ENCODE results near the gene EIF4E2. TPM values are rescaled to one million over a fixed set of nuclear protein-coding genes. Genes with fewer than 3 reads are reported as not detected.
"Not testable (repeated sequence)": the region's sequence is repeated elsewhere in the genome, so short reads cannot be mapped to it uniquely, and the experiment has no call there.

EIF4E2 gene
- total RNA-seq, 1 donor from 2014 or later, result 60.0 TPM

DNA sequence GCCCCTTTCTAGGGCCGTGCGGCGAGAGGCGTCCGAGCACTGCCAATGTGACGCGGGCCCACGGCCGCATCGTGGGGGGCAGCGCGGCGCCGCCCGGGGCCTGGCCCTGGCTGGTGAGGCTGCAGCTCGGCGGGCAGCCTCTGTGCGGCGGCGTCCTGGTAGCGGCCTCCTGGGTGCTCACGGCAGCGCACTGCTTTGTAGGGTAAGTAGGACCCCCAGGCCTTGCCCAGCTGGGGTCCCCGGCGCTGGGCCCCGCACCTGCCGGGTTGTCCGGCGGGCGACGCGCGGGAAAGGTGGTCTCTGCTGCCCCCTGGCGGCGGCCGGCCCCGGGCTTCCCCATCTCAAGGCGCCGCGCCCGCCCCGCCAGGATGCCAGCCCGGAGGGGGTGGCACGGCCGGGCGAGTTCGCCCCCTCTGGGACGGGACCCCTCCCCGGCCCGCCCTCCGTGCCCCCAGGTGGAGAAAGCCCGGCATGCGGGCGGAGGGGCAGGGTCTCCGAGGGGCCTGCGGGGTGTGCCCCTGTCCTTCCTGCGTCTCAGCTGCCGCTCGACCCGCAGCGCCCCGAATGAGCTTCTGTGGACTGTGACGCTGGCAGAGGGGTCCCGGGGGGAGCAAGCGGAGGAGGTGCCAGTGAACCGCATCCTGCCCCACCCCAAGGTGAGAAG, 28.4 kb upstream of the EIF4E2 start:
- no peak for DNase-seq (ENCODE audit: low read depth)

DNA sequence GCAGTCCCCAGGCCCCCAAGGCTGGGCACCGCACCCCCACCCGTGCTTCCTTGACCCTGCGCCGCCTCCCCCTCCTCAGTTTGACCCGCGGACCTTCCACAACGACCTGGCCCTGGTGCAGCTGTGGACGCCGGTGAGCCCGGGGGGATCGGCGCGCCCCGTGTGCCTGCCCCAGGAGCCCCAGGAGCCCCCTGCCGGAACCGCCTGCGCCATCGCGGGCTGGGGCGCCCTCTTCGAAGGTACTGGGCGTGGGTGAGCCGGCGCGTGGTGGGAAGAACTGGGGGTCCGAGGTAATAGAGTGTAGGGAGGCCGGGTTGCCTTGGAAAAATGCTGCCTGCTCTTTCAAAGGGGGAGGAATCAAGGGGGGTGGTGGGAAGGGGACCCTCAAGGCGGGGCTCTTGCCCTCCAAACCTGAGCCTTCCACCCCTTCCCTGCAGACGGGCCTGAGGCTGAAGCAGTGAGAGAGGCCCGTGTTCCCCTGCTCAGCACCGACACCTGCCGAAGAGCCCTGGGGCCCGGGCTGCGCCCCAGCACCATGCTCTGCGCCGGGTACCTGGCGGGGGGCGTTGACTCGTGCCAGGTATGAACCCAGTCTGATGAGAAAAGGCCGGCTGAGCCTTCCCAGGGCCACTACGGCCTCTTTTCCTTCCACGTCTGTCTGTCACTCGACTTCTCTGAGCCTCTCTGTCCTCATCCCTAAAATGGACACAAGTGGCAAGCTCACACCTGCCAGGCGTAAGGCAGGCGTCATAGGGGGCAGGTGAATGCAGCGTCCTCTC, 27.7 kb upstream of the EIF4E2 start:
- no peak for DNase-seq (ENCODE audit: low read depth)

DNA sequence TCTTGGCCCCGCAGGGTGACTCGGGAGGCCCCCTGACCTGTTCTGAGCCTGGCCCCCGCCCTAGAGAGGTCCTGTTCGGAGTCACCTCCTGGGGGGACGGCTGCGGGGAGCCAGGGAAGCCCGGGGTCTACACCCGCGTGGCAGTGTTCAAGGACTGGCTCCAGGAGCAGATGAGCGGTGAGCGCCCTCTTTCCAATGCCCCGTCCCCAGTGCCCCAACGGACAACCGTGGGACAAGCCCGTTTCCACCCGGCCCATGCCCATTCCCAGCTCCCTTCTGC, 27.1 kb upstream of the EIF4E2 start:
- DNase-seq (ENCODE audit: low read depth), result no peak

DNA sequence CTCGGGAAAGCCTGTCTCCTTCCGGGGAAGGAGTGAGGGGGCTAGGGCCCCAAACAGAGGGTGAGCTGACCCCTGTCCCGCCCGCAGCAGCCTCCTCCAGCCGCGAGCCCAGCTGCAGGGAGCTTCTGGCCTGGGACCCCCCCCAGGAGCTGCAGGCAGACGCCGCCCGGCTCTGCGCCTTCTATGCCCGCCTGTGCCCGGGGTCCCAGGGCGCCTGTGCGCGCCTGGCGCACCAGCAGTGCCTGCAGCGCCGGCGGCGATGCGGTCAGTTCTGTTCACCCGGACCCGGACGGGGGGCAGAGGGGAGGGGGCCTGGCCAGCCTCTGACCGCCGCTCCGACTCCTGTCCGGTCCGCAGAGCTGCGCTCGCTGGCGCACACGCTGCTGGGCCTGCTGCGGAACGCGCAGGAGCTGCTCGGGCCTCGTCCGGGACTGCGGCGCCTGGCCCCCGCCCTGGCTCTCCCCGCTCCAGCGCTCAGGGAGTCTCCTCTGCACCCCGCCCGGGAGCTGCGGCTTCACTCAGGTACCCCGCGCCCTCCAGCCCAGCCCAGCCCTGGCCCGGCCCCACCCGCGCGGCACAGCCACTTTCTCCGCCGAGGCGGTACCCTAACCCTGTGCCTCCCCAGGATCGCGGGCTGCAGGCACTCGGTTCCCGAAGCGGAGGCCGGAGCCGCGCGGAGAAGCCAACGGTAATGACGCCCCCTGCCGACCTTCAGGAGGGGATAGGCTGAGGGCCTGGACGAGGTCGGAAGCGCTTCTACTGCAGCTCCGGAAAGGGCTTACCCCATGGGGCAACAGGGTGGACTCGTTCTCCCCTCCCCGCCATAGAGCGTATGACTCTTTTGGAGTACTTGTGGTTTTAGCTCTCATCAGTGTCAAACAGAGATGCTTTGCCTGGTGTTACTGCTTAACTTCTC, 26.5 kb upstream of the EIF4E2 start:
- no peak for DNase-seq (ENCODE audit: low read depth)

DNA sequence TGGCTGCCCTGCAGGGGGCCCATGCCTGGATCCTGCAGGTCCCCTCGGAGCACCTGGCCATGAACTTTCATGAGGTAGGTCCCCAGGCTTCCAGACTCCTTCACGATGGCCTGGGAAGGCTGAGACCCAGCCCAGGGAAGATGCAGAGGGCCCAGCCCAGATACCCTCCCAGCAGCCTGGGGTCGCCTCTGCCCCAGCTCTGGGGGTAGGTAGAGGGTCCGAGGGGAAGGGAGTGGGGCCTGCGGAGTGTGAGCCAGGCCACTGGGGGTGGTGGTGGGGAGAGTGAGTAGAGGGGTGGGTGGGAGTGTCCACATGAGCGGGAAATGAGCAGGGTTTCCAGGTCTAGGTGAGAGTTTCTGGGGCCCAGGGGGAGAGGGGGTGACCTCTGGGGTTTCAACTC, 25.7 kb upstream of the EIF4E2 start:
- no peak for DNase-seq (ENCODE audit: low read depth)

DNA sequence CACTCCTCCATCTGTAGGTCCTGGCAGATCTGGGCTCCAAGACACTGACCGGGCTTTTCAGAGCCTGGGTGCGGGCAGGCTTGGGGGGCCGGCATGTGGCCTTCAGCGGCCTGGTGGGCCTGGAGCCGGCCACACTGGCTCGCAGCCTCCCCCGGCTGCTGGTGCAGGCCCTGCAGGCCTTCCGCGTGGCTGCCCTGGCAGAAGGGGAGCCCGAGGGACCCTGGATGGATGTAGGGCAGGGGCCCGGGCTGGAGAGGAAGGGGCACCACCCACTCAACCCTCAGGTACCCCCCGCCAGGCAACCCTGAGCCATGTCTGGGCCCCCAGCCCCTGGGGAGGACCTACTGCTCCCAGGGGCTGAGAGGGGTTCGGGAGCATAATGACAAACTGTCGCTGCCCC, 25.3 kb upstream of the EIF4E2 start:
- DNase-seq (ENCODE audit: low read depth), result no peak

DNA sequence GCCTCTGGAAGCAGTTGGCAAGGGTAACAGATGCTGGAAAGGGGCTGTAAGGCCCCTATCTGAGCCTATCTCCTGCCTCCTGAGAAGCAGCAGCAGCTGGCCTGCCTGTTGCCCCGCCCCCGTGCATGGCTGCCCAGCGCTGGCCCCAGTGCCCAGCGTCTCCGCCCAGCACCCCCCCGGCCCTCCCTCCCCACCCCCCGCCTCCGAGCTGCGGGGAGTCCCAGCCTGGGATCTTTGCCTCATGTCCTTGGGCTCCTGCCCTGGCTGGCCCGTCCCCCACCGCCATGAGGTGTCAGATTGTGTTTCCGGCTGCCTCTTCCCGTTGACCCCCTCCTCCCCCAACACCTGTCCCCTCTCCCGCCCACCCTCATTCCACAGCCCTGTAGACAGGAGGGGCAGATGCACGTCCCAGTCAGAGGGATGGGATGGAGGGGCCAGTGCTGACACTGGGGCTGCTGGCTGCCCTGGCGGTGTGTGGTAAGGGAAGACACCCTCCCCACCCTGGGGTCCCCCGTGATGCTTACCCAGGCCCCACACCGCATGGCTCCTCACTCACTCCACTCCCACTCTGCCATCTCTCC, 24.6 kb upstream of the EIF4E2 start, which contains the start of gene CHRND:
Gene CHRND (plus strand): TSS at position 370 of the 581 bp plus-strand sequence. CDS start 56 bp downstream, at position 426.
- DNase-seq (ENCODE audit: low read depth), result no peak

DNA sequence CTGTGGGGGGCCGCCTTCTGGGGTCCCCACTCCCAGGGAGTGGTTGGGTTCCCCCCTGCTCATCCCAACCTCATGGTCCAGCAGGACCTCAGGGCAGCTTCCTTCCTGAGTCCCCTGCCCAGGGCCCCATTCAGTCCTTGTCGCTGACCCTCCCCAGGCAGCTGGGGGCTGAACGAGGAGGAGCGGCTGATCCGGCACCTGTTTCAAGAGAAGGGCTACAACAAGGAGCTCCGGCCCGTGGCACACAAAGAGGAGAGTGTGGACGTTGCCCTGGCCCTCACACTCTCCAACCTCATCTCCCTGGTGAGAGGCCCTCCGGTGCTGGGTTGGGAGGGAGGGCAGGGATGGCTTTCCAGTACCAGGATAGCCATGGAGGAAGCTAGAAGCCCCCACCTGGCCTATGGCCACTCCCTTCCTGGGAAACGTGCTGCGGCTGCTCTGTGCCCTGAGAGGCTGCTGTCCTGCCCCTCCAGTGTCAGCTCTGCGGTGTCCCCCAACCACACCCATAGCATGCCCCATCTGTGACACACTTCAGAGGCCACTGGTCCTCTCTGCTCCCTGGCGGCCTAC, 24.0 kb upstream of the EIF4E2 start:
- no peak for DNase-seq (ENCODE audit: low read depth)

DNA sequence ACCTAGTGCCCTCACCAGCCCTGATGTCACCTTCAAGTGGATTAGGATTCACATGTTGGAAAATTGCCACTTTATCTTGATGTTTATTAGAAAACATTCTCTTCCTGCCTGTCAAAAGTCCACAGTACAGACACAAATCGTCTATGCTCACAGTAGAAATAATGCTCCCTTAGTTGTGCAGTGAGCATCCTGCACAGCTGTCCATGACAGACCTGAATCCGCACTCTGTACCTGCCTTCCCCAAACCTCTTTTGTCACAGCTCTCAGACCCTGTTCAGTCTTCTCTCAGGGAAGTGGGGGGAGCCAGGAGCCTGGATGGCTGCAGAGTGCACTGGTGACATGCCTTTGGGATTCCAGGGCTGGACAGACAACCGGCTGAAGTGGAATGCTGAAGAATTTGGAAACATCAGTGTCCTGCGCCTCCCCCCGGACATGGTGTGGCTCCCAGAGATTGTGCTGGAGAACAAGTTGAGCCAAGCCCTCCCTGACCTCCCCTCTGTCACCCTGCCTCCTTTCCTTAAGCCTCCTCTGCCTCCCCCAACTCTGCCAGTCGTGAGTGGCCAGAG, 22.5 kb upstream of the EIF4E2 start:
- no peak for DNase-seq (ENCODE audit: low read depth)

DNA sequence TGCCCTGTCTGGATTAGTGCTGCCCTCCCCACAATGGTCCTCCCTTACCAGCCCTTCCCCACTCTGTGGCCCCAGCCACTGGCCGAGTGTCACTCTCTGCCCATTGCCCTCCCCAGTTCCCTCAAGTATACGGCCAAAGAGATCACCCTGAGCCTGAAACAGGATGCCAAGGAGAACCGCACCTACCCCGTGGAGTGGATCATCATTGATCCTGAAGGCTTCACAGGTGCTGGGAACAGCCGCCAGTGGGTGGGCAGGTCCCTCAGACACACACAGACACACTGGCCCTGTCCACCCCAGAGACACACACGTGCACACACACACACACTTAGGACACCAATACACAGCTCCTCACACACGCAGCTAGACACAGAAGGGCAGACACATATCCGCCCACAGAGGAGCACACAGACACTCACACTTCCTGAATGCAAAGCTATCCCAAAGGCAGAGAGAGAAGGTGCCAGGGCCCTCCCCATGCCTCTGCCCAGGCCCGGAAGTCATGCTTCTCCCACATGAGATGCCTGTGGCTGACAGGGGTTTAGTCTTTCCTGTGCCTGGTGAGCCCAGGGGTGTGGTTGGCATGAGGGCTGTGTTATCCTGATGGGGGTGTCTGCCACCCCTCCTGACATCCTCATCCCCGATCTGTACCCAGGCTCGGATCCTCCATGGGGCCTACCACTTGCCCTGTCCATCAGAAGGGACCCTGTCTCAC, 21.6 kb upstream of the EIF4E2 start:
- DNase-seq (ENCODE audit: low read depth), result no peak

DNA sequence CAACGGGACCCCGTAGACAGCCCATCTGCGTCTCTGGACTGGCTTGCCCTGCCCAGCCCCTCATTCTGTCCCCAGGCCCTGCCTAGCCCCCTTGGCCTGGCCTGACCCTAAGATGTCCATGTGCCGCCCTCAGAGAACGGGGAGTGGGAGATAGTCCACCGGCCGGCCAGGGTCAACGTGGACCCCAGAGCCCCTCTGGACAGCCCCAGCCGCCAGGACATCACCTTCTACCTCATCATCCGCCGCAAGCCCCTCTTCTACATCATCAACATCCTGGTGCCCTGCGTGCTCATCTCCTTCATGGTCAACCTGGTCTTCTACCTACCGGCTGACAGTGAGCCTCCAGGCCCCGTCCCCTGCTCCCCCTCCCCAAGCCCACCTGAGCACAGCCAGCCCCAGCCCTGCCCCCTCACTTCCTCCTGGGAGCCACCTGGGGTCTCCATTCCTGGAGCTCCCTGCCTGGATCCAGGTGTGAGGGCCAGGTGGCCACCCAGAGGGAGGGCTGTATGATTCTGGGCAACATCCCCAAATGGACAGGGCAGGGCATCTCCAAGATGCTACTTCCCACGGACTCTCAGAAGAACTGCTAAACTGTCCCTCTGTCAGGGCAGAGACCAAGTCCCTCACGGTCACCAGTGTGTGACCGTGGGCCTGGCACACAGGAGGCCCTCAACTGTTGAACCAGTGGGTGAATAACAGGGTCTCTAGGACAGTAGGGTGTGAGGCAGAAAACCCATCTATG, 20.5 kb upstream of the EIF4E2 start:
- DNase-seq (ENCODE audit: low read depth), result no peak

DNA sequence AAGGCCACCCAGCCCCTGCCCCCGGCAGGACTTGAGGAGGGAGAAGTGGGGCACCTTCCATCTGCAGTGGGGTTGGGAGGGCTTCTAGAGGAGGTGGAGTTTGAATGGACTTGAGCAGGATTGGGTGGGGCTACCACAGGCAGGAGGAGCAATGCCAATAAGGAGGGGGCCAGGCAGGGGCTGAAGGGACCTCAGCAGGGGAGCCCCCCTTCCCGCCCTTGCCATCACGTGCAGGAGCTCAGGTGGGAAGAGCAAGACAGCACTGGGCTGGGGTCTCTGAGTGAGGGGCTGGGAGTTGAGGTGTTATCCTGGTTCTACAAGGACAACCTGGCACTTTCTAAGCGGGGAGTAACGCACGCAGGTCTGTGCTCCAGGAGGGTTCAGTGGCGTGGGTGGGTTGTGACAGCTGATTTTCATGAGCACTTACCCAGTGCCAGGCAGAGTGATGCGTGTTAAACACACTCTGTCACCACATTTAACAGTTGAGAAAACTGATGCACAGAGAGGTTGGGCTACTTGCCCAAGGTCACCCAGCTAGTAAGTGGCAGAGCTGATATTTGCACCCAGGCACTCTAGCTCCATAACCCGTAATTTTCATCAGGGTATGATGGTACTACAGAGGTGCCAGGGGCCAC, 19.7 kb upstream of the EIF4E2 start:
- no peak for DNase-seq (ENCODE audit: low read depth)

DNA sequence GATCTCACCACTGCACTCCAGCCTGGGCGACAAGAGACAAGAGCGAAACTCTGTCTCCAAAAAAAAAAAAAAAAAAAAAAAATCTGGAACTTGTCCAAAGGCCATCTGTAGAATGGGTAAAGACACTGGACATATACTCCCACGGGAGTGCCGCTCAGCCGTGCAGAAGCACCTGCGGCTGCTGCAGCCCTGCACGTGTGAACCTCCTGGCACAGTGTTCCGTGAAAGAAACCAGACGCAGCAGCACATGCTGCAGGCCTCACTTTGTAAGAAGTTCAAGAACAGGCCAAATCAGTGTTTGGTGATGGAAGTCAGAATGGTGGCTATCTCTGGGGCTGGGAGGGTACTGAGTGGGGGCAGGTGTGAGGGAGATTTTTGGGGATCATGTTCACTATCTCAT, 18.1 kb upstream of the EIF4E2 start:
- no peak for DNase-seq (ENCODE audit: low read depth)

DNA sequence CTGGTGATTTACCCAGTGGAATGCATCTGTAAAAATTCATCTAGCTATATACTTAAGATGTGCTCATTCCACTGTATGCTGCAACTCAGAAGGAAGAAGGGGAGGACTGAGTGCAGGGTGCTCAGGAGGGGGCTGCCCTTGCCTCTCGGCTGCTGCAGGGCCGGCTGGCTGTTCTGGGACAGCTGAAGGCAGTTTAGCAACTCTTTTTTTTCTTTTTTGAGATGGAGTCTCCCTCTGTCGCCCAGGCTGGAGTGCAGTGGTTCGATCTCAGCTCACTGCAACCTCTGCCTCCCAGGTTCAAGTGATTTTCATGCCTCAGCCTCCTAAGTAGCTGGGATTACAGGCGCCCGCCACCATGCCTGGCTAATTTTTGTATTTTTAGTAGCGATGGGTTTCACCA, 17.7 kb upstream of the EIF4E2 start:
- not testable (repeated sequence) for DNase-seq (ENCODE audit: low read depth)

DNA sequence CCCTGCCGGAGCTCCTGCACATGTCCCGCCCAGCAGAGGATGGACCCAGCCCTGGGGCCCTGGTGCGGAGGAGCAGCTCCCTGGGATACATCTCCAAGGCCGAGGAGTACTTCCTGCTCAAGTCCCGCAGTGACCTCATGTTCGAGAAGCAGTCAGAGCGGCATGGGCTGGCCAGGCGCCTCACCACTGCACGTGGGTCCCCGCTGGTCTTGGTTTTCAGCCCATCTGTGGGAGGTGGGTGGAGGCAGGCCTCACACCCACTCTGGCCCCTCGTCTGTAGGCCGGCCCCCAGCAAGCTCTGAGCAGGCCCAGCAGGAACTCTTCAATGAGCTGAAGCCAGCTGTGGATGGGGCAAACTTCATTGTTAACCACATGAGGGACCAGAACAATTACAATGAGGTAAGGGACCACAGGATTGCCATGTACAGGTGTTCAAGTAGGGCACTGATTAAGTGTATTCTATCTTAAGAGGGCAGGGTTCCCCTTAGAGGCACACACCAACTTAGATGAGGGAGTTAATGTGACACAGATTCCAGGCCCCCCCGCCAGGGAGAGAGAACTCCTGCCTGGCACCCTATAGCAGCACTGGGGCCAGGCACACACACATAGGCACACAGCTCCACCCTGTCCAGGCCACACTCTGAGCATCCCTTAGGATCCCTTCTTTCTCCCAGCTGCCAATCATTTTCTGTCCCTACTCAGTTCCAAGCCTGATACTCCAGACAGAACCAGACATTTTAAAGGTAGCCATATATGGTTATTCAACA, 16.4 kb upstream of the EIF4E2 start:
- DNase-seq (ENCODE audit: low read depth), result no peak

DNA sequence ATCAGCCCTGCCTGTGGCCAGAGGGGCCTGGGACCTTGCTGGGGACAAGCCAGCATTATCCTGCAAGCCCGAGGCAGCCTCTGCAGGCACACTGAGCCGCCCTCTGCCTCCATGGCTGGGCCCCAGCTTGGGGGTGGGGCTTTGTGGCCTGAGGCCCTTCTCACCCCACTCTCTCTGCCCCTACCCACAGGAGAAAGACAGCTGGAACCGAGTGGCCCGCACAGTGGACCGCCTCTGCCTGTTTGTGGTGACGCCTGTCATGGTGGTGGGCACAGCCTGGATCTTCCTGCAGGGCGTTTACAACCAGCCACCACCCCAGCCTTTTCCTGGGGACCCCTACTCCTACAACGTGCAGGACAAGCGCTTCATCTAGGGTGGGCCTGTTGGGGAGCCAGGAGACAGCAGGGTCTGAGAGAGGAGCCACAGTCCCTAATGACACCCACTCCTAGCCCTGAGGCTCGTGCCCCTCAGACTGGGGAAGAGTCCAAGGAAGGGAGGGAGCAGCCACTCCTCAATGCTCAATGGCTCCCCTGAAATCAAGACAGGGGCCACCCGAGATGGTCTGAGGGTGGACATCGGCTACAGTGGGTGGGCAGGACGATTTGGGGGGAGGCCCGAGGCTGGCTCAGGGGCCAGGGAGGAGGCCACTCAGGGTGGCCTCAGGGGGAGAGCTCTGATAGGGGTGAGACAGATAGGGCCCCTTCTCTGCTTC, 15.4 kb upstream of the EIF4E2 start:
- DNase-seq (ENCODE audit: low read depth), result no peak

DNA sequence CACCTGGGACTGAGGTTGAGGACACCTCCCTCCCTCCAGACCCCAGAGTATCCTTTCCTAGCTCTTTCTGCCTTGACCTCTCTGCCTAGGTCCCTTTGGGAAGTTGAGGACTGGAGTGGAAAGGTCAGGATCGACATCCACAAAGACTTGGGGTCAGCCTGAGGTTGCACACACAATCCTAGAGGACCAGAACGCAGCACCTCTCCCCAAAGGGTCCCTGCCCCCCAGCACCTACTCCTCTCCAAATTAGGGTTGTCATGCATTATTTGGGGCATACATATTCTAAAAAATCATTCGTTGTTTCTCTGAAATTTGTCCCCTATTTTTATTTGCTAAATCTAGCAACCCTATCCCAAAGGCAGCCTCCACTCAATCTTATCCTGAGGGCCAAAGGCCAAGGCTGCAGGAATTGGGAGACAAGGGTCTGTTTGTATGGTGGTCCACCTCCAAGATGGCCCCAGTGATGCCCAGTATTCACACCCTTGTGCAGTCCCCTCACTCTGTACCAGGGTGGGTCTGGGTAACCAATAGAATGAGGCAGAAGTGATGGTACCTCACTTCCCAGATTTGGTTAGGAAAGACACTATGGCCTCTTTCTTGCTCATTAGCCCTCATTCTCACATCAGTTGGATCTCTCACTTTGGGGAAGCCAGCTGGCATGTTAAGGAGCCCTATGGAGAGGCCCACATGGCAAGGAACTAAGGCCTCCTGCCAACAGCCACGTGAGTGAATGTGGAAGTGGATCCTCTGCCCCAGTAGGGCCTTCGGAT, 14.5 kb upstream of the EIF4E2 start:
- no peak for DNase-seq (ENCODE audit: low read depth)
